Stimulated activated CD8-positive, alpha-beta memory T cell treated with anti-CD3 and anti-CD28 coated beads, Interleukin-12 subunit alpha, Interleukin-12 subunit beta, amount 100 ng/mL, for 24 hours (primary cell): ENCODE data around the gene HDLBP.
"Not testable (repeated sequence)": the region's sequence is repeated elsewhere in the genome, so short reads cannot be mapped to it uniquely, and the experiment has no call there.

Experiments
- DNase-seq: peaks from one replicate; pipeline ENCODE4 v3.0.0-alpha.2; 2020; ENCODE audit errors: extremely low read depth

HDLBP gene

GRCh38 chr2:241278306-241278705, 37.2 kb downstream of the HDLBP start:
- not testable (repeated sequence) for DNase-seq

GRCh38 chr2:241275910-241276309, 39.6 kb downstream of the HDLBP start:
- no peak for DNase-seq

- DNase-seq, result no peak
Observed at GRCh38 chr2:241275504-241275903, 40.0 kb downstream of the HDLBP start.

- DNase-seq, result no peak
Observed at GRCh38 chr2:241274127-241274526, 41.3 kb downstream of the HDLBP start.

- no peak for DNase-seq
Observed at GRCh38 chr2:241273210-241274020, 42.1 kb downstream of the HDLBP start.

GRCh38 chr2:241272303-241273209, 42.9 kb downstream of the HDLBP start:
- peak; percentile 24 for DNase-seq

- DNase-seq, result peak; percentile 25
Observed at GRCh38 chr2:241271706-241272302, 43.7 kb downstream of the HDLBP start.

- no peak for DNase-seq
Observed at GRCh38 chr2:241270531-241270930, 44.9 kb downstream of the HDLBP start.

GRCh38 chr2:241269707-241270520, 45.6 kb downstream of the HDLBP start:
- no peak for DNase-seq

- no peak for DNase-seq
Observed at GRCh38 chr2:241268716-241269445, 46.6 kb downstream of the HDLBP start.

- no peak for DNase-seq
Observed at GRCh38 chr2:241268306-241268705, 47.2 kb downstream of the HDLBP start.

GRCh38 chr2:241267249-241268067, 48.0 kb downstream of the HDLBP start:
- no peak for DNase-seq

- DNase-seq, result no peak
Observed at GRCh38 chr2:241265506-241265905, 50.0 kb downstream of the HDLBP start.

GRCh38 chr2:241263061-241263460, 52.4 kb downstream of the HDLBP start:
- DNase-seq, result no peak

GRCh38 chr2:241261628-241262027, 53.8 kb downstream of the HDLBP start:
- DNase-seq, result no peak

- DNase-seq, result no peak
Observed at GRCh38 chr2:241260911-241261310, 54.6 kb downstream of the HDLBP start.

- no peak for DNase-seq
Observed at GRCh38 chr2:241258505-241259280, 56.8 kb downstream of the HDLBP start.

- DNase-seq, result no peak
Observed at GRCh38 chr2:241257419-241258032, 57.9 kb downstream of the HDLBP start.

GRCh38 chr2:241256168-241256545, 59.3 kb downstream of the HDLBP start:
- no peak for DNase-seq
